KMS-11 (cell line): Measurements from ENCODE around the gene UHMK1.
A peak's percentile ranks its signal among the peaks of the same experiment; 100 is the strongest.

ENCODE experiments used
- H2AFZ ChIP-seq: fragments of 200-600 bp; sonication (generic); 2 replicates; pipeline ENCODE4 v1.6.1; 2016; ENCODE audit warnings: antibody characterized with exemption, mixed run types, low read depth
- H3K27ac ChIP-seq: fragments of 200-600 bp; sonication (generic); 2 replicates; pipeline ENCODE4 v1.6.1; 2016; ENCODE audit warnings: mild to moderate bottlenecking, mixed run types
- H3K27me3 ChIP-seq: fragments of 200-600 bp; sonication (generic); 2 replicates; pipeline ENCODE4 v1.6.1; 2017; ENCODE audit warnings: mild to moderate bottlenecking, low read depth, mixed run types, moderate library complexity; ENCODE audit not compliant: insufficient read depth
- H3K36me3 ChIP-seq: fragments of 200-600 bp; sonication (generic); 2 replicates; pipeline ENCODE4 v1.6.1; 2017; ENCODE audit warnings: mild to moderate bottlenecking, mixed run types; ENCODE audit not compliant: insufficient read depth
- H3K4me1 ChIP-seq: fragments of 200-600 bp; sonication (generic); 2 replicates; pipeline ENCODE4 v1.6.1; 2016; ENCODE audit warnings: mild to moderate bottlenecking, low read depth, mixed run types; ENCODE audit not compliant: poor library complexity, severe bottlenecking
- H3K4me2 ChIP-seq: fragments of 200-600 bp; sonication (generic); 2 replicates; pipeline ENCODE4 v1.7.0; 2016; ENCODE audit warnings: mild to moderate bottlenecking, mixed run types
- H3K4me3 ChIP-seq: fragments of 200-600 bp; sonication (generic); IDR thresholded peaks from 2 replicates; pipeline ENCODE4 v1.6.1; 2017; ENCODE audit warnings: low read depth, low read length, mixed read lengths; ENCODE audit not compliant: insufficient read depth
- H3K79me2 ChIP-seq: fragments of 200-600 bp; sonication (generic); 2 replicates; pipeline ENCODE4 v1.6.1; 2016; ENCODE audit warnings: low read depth, mixed run types; ENCODE audit not compliant: insufficient read depth
- H3K9ac ChIP-seq: fragments of 200-600 bp; sonication (generic); 2 replicates; pipeline ENCODE4 v1.6.1; 2016; ENCODE audit warnings: mild to moderate bottlenecking, mixed run types
- H4K20me1 ChIP-seq: fragments of 200-600 bp; sonication (generic); 2 replicates; pipeline ENCODE4 v1.6.1; 2016; ENCODE audit warnings: mild to moderate bottlenecking, mixed run types; ENCODE audit not compliant: insufficient read depth
- TF ChIP-seq, protein P1 (sequence below): fragments of 200-600 bp; sonication (generic); conservative IDR thresholded peaks from 2 replicates; pipeline ENCODE4 v1.6.1; 2017; ENCODE audit warnings: low read depth, mild to moderate bottlenecking, antibody characterized with exemption, low read length, moderate library complexity, mixed read lengths

UHMK1 gene

DNA sequence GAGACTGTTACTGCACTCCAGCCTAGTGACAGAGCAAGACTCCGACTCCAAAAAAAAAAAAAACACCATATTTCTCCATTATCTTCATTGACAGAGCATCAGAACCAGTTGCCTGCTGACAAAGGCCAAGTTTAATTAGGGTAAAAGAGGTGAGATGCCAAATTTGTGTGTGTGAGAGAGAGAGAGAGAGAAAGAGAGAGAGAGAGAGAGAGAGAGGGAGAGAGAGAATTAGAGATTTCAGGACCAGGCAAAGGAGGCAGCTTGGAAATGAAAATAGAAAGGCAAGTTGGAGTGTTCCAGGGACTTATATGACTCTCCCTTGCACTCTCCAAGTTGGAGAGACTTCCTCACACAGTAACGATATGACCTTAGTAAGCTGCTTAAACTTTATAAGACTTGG is 39.6 kb downstream of the UHMK1 start:
- Histone ChIP-seq H3K27me3 (no peaks in the 10 kb centered on the region), H3K79me2 (no peaks in the 10 kb centered on the region), H3K9ac (no peak overlapping the region), H3K4me1 (peaks cover 10% of the 10 kb centered on the region), H3K36me3 (no peaks in the 10 kb centered on the region), H3K4me2 (no peak overlapping the region), H3K27ac (no peak overlapping the region), H3K4me3 (no peak overlapping the region), H2AFZ (no peak overlapping the region), H4K20me1 (no peaks in the 10 kb centered on the region)
- TF ChIP-seq, protein P1, sequence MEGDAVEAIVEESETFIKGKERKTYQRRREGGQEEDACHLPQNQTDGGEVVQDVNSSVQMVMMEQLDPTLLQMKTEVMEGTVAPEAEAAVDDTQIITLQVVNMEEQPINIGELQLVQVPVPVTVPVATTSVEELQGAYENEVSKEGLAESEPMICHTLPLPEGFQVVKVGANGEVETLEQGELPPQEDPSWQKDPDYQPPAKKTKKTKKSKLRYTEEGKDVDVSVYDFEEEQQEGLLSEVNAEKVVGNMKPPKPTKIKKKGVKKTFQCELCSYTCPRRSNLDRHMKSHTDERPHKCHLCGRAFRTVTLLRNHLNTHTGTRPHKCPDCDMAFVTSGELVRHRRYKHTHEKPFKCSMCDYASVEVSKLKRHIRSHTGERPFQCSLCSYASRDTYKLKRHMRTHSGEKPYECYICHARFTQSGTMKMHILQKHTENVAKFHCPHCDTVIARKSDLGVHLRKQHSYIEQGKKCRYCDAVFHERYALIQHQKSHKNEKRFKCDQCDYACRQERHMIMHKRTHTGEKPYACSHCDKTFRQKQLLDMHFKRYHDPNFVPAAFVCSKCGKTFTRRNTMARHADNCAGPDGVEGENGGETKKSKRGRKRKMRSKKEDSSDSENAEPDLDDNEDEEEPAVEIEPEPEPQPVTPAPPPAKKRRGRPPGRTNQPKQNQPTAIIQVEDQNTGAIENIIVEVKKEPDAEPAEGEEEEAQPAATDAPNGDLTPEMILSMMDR = no peak

DNA sequence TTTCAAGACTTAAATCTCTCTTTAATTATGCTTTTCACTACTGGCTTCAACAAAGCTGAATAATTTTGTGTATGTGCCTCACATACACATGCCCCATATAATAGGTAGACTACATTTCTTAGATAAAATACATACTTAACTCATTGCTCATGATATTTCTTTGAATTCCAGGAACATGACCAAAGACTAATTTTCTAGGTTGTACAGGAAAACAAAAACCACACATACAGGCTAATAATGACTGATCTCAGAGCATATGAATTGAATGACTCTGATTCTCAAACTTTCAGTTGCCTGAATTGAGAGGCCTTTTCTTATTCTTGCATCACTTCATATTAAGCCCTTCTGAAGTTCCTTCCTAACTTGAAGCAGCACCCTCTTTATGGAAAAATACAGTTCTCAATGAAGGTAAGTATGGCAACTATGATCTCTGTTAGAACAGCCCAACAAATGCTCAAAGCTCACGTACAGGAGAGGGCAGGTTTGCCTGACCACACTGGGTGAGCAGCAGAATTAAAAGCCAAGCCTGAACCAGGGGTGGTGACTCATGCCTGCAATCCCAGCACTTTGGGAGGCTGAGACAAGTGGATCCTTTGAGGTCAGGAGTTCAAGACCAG is 41.3 kb downstream of the UHMK1 start:
- Histone ChIP-seq H3K27ac (no peak overlapping the region), H3K4me1 (peaks cover 10% of the 10 kb centered on the region)

DNA sequence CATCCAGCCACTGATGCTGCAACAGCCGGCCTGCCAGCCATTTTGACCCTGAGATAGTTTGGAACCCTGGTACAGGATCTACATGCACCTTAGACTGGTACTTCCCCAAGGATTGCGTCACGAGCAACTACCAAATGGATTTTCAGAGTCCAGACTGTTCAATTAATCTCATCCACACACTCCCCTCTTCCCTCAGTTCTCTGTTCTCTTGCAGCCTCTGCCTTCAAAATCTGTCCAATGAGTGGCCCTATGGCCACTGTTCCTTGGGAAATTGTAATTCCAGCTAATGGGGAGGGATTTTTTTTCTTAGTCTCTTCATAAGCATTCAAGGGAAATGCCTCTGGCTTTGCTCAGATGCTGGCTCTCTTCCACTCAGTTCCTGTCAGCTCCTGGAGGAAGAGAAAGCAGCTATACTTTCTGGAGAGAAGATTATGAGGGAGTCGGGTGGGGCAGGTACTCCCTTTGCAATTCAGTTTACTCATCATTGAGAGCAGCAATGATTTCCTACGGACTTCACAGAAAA is 44.1 kb downstream of the UHMK1 start:
- H3K27ac ChIP-seq = no peak overlapping the region
- H3K27me3 ChIP-seq = no peaks in the 10 kb centered on the region
- H3K4me1 ChIP-seq = peaks cover 10% of the 10 kb centered on the region
- no peak overlapping the region for H3K4me2 ChIP-seq
- no peaks in the 10 kb centered on the region for H3K79me2 ChIP-seq
- no peak overlapping the region for H3K9ac ChIP-seq
- no peaks in the 10 kb centered on the region for H4K20me1 ChIP-seq
- H3K4me3 ChIP-seq = no peak overlapping the region
- TF ChIP-seq, protein P1 = no peak
- no peak overlapping the region for H2AFZ ChIP-seq
- no peaks in the 10 kb centered on the region for H3K36me3 ChIP-seq

More for the DNA sequence above, 41.3 kb downstream of the UHMK1 start:
- no peak overlapping the region for H3K4me3 ChIP-seq
- H3K27me3 ChIP-seq = no peaks in the 10 kb centered on the region
- H3K4me2 ChIP-seq = 0 out of 2 replicates have a peak overlapping the region, but pooled peaks have one; percentile 2
- H2AFZ ChIP-seq = no peak overlapping the region
- TF ChIP-seq, protein P1 = no peak
- H4K20me1 ChIP-seq = no peaks in the 10 kb centered on the region
- H3K9ac ChIP-seq = no peak overlapping the region
- no peaks in the 10 kb centered on the region for H3K79me2 ChIP-seq
- no peaks in the 10 kb centered on the region for H3K36me3 ChIP-seq

DNA sequence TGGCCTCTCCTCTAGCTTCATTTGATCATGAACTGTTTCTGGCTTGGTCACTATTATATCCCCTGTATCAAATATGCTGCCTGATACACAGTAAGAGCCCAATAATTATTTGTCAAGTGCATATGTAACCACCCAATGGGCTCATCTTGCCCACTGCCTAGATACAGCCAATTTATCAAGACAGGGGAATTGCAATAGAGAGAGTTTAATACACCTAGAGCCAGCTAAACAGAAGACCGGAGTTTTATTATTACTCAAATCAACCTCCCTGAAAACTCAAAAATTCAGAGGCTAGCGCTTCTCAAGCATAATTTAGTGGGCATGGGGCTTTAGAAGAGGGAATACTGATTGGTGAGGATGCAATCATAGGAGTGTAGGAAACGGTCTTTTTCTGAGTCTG is 45.6 kb downstream of the UHMK1 start:
- Histone ChIP-seq H3K36me3 (no peaks in the 10 kb centered on the region), H4K20me1 (no peaks in the 10 kb centered on the region), H3K27ac (no peak overlapping the region), H3K9ac (no peak overlapping the region), H3K27me3 (no peaks in the 10 kb centered on the region), H3K4me2 (no peak overlapping the region), H3K4me1 (peaks cover 10% of the 10 kb centered on the region), H3K79me2 (no peaks in the 10 kb centered on the region), H2AFZ (no peak overlapping the region), H3K4me3 (no peak overlapping the region)
- TF ChIP-seq, protein P1 = no peak
